DND-41 (cell line): Measurements from ENCODE around the gene FAM168A.
A peak's percentile ranks its signal among the peaks of the same experiment; 100 is the strongest.

Source experiments
- ATAC-seq: fragments of 200-7000 bp; cut with Tn5 transposase; 3 replicates; pipeline ENCODE4 v1.9.1; 2021; ENCODE audit warnings: low read depth; ENCODE audit not compliant: insufficient read depth
- DNase-seq: peaks from one replicate; pipeline ENCODE4 v3.0.0-alpha.2; 2020
- H2AFZ ChIP-seq: 2 replicates; pipeline ENCODE4 v1.6.0; 2012; ENCODE audit warnings: low read depth, low read length
- H3K27ac ChIP-seq: 2 replicates; pipeline ENCODE4 v1.5.1; 2012; ENCODE audit warnings: low read length, inconsistent platforms
- H3K27me3 ChIP-seq: fragments of 200-600 bp; sonication (generic); 2 replicates; pipeline ENCODE4 v1.6.0; 2012; ENCODE audit warnings: low read length, mild to moderate bottlenecking, inconsistent platforms; ENCODE audit not compliant: insufficient read depth, poor library complexity
- H3K36me3 ChIP-seq: 2 replicates; pipeline ENCODE4 v1.5.1; 2012; ENCODE audit warnings: low read length, inconsistent platforms; ENCODE audit not compliant: insufficient read depth
- H3K4me1 ChIP-seq: 2 replicates; pipeline ENCODE4 v1.5.1; 2012; ENCODE audit warnings: mild to moderate bottlenecking, low read length; ENCODE audit not compliant: insufficient read depth
- H3K4me2 ChIP-seq: 2 replicates; pipeline ENCODE4 v1.6.0; 2012; ENCODE audit warnings: mild to moderate bottlenecking, moderate library complexity, low read length, inconsistent platforms; ENCODE audit not compliant: insufficient read depth
- H3K4me3 ChIP-seq, 2 experiments: fragments of 200-600 bp in 1 of 2; shearing (Covaris generic) in 1 of 2; 2 replicates each; pipeline ENCODE4 v1.5.1; 2012 to 2016; ENCODE audit warnings: inconsistent platforms in 2 of 2, low read length in 2 of 2, mild to moderate bottlenecking in 2 of 2, low read depth in 1 of 2, moderate library complexity in 1 of 2
- H3K79me2 ChIP-seq: 2 replicates; pipeline ENCODE4 v1.6.0; 2012; ENCODE audit warnings: low read length, inconsistent platforms; ENCODE audit not compliant: insufficient read depth
- H3K9ac ChIP-seq: 2 replicates; pipeline ENCODE4 v1.6.0; 2012; ENCODE audit warnings: low read depth, mild to moderate bottlenecking, inconsistent platforms, low read length, moderate library complexity
- H3K9me3 ChIP-seq: 2 replicates; pipeline ENCODE4 v1.5.1; 2012; ENCODE audit warnings: low read length, moderate library complexity, mild to moderate bottlenecking, inconsistent platforms; ENCODE audit not compliant: insufficient read depth, severe bottlenecking
- H4K20me1 ChIP-seq: 2 replicates; pipeline ENCODE4 v1.6.0; 2012; ENCODE audit warnings: low read length; ENCODE audit not compliant: insufficient read depth
- EZH2 ChIP-seq: IDR thresholded peaks from 3 replicates; pipeline ENCODE4 v1.6.1; 2012; ENCODE audit warnings: borderline replicate concordance, low read depth, mild to moderate bottlenecking, moderate library complexity, low read length, inconsistent platforms; ENCODE audit not compliant: severe bottlenecking
- TF ChIP-seq, protein P1 (sequence below): IDR thresholded peaks from 2 replicates; pipeline ENCODE4 v1.5.1; 2012; ENCODE audit warnings: borderline replicate concordance, low read length, moderate library complexity, mild to moderate bottlenecking; ENCODE audit not compliant: poor library complexity, severe bottlenecking; ENCODE audit errors: extremely low read depth

The FAM168A gene, protein sequence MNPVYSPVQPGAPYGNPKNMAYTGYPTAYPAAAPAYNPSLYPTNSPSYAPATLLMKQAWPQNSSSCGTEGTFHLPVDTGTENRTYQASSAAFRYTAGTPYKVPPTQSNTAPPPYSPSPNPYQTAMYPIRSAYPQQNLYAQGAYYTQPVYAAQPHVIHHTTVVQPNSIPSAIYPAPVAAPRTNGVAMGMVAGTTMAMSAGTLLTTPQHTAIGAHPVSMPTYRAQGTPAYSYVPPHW

DNA sequence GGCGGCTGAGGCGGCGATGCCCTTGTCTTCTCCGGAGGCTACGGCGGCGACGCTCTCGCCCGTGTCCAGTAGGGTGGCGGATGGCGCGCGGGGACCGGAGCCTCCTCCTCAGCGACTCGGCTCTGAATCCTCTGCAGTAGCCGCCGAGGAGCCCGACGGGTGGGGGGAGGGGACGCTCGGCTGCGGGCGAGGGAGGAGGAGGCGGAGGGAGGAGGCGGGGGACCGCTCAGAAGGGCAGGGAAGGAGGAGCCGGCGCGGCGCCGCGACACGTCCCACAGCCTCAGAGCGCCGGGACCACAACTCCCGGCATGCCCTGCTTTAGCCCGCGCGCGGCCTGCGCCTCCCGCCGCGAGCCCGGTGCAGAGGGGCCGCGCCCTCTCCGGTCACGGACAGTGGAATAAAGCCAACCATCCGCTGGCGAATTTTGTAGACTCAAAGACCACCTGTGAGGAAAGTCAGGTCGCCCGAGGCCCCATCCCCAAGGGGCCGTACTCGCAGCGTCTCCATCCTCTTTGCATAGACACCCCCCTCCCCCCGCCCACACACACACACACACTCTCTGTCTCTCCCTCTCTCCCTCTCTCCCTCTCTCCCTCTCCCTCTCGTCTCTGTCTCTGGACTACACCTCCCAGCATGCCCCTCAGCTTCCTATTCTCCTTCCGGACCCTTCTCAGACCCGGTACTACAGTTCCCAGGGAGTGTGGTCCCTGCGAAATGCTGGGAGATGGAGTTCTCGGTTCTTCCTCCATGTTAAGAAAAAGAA lies at the start of gene FAM168A:
Gene FAM168A (minus strand): TSS at position 157 of the 763 bp plus-strand sequence. CDS start 129,638 bp downstream, outside the sequence.
- no peaks in the 10 kb centered on the region for H3K27me3 ChIP-seq
- DNase-seq = peak; percentile 95

DNA sequence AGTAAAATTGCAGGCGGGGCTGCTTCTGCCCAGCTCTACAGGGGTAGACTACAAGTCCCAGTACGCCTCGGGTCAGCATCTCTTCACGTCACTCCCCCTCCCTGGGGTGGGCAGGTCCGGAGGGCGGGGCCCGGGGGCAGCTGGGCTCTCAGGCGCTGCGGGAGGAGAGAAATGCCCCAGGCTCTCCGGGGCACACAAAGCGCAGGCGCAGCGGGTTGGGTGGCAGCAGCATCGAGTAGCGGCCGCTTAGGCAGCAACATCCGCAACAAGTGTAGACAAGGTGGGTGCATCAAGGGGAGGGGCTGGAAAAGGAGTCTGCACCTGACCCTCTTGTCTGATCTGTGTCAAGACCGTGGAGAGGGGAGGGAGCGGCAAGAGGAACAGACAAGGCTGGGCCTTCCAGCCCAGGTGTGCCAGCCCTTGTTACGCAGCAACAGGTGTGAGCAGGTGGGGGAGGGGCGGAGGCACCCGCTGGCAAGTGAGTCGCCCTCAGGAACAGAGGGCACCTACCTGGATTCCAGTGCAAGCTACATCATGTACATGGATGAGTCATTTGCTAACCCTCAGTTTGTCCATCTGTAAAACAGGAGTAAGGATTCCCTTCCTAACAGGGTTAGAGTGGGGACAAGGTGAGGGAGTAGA lies 49.7 kb upstream of the FAM168A start:
- peak; percentile 90 for ATAC-seq
- H3K4me2 ChIP-seq = no peak overlapping the region
- no peaks in the 10 kb centered on the region for H3K36me3 ChIP-seq
- TF ChIP-seq, protein P1, sequence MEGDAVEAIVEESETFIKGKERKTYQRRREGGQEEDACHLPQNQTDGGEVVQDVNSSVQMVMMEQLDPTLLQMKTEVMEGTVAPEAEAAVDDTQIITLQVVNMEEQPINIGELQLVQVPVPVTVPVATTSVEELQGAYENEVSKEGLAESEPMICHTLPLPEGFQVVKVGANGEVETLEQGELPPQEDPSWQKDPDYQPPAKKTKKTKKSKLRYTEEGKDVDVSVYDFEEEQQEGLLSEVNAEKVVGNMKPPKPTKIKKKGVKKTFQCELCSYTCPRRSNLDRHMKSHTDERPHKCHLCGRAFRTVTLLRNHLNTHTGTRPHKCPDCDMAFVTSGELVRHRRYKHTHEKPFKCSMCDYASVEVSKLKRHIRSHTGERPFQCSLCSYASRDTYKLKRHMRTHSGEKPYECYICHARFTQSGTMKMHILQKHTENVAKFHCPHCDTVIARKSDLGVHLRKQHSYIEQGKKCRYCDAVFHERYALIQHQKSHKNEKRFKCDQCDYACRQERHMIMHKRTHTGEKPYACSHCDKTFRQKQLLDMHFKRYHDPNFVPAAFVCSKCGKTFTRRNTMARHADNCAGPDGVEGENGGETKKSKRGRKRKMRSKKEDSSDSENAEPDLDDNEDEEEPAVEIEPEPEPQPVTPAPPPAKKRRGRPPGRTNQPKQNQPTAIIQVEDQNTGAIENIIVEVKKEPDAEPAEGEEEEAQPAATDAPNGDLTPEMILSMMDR = no peak
- TF ChIP-seq EZH2 = no peak
- no peaks in the 10 kb centered on the region for H3K4me1 ChIP-seq
- no peak overlapping the region for H2AFZ ChIP-seq
- no peak overlapping the region for H3K9ac ChIP-seq
- peak; percentile 68 for DNase-seq
- no peak overlapping the region for H3K4me3 ChIP-seq
- no peaks in the 10 kb centered on the region for H3K79me2 ChIP-seq
- no peak overlapping the region for H3K27ac ChIP-seq
- no peaks in the 10 kb centered on the region for H3K27me3 ChIP-seq
- H3K9me3 ChIP-seq = no peaks in the 10 kb centered on the region
- peaks cover 3% of the 10 kb centered on the region; the same call in 1 of the 2 replicates for H4K20me1 ChIP-seq

More for the DNA sequence above, at the start of gene FAM168A:
- peak; percentile 91 for ATAC-seq
- Histone ChIP-seq H3K36me3 (no peaks in the 10 kb centered on the region), H4K20me1 (no peaks in the 10 kb centered on the region), H3K79me2 (peaks cover 48% of the 10 kb centered on the region), H3K4me3 (peak within 1 kb of the TSS; percentile 50 to 81), H2AFZ (peak within 1 kb of the TSS; percentile 94), H3K27ac (peak within 1 kb of the TSS; percentile 92), H3K9ac (peak within 1 kb of the TSS; percentile 69), H3K9me3 (no peaks in the 10 kb centered on the region), H3K4me1 (peaks cover 37% of the 10 kb centered on the region), H3K4me2 (peak within 1 kb of the TSS; percentile 81)
- no peak for TF ChIP-seq EZH2
- TF ChIP-seq, protein P1 = peak; percentile 35

DNA sequence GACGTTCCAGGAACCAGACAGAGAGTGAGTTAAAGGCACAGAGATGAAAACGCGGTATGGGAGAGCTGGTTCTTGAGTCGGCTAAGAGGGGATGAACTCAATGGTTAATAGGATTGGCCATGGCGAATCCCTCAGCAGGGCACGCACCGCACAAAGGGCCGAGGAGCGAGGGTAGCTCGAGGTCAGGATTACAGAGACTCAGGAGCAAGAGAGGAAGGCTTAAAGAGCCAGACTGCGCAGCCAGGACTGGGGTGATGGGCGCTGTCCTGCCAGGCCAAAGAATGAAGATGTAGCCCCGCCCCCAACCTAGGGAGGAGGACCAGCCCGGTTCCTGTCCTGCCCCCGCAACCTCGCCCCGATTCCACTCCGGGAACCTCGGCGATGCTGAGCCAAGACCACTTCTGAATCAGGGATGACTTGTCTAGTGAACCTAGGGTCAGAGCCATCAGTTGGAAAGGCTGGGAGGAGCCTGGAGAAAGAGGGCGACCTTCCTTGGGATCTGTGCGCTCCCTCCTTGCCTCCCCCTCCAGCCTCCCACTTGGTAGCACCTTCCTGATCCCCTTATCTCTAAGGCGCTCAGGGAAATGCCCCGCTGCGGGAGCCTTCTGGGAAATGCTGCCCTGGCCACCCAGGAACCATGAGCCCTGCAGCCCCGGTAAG lies 48.2 kb upstream of the FAM168A start, which contains the start of gene PLEKHB1:
Gene PLEKHB1 (plus strand): TSS at position 610 of the 660 bp plus-strand sequence. CDS start 28 bp downstream, at position 638.
- H3K4me2 ChIP-seq = no peak within 1 kb of the TSS
- TF ChIP-seq, protein P1 = no peak
- no peak within 1 kb of the TSS for H3K27ac ChIP-seq
- no peaks in the 10 kb centered on the region for H3K36me3 ChIP-seq
- no peak within 1 kb of the TSS for H3K4me3 ChIP-seq
- no peaks in the 10 kb centered on the region; the same call in 1 of the 2 replicates for H4K20me1 ChIP-seq
- no peak within 1 kb of the TSS for H3K9ac ChIP-seq
- H3K4me1 ChIP-seq = no peaks in the 10 kb centered on the region
- no peak within 1 kb of the TSS for H2AFZ ChIP-seq
- no peaks in the 10 kb centered on the region for H3K79me2 ChIP-seq
- no peak for ATAC-seq
- no peaks in the 10 kb centered on the region for H3K9me3 ChIP-seq
- no peaks in the 10 kb centered on the region for H3K27me3 ChIP-seq
- no peak for DNase-seq
